ENCODE results near the gene LSAMP. TPM values are rescaled to one million over a fixed set of nuclear protein-coding genes. Genes with fewer than 3 reads are reported as not detected.

LSAMP gene
- total RNA-seq, 1 experiment from 2014 or later, result not detected

- in situ Hi-C loops (cut with HindIII; ENCODE audit: low pct_unique_long_range_greater_than_20kb, low sequenced_read_pairs), result no loop called here
- DNase-seq (ENCODE audit: low read depth), result no peak
Observed at GRCh38 chr3:115838786-115839185, 606.5 kb downstream of the LSAMP start.

- in situ Hi-C loops (cut with HindIII; ENCODE audit: low pct_unique_long_range_greater_than_20kb, low sequenced_read_pairs), result no loop called here
- no peak for DNase-seq (ENCODE audit: low read depth)
Observed at GRCh38 chr3:115836944-115837343, 608.3 kb downstream of the LSAMP start.

GRCh38 chr3:115835946-115836345 lies 609.3 kb downstream of the LSAMP start:
- in situ Hi-C loops (cut with HindIII; ENCODE audit: low pct_unique_long_range_greater_than_20kb, low sequenced_read_pairs), result no loop called here
- no peak for DNase-seq (ENCODE audit: low read depth)

- in situ Hi-C loops (cut with HindIII; ENCODE audit: low pct_unique_long_range_greater_than_20kb, low sequenced_read_pairs), result no loop called here
- DNase-seq (ENCODE audit: low read depth), result no peak
Observed at GRCh38 chr3:115834068-115834467, 611.2 kb downstream of the LSAMP start.

- in situ Hi-C loops (cut with HindIII; ENCODE audit: low pct_unique_long_range_greater_than_20kb, low sequenced_read_pairs), result no loop called here
Observed at GRCh38 chr3:115833074-115833473, 612.2 kb downstream of the LSAMP start.

GRCh38 chr3:115832265-115832664 lies 613.0 kb downstream of the LSAMP start:
- in situ Hi-C loops (cut with HindIII; ENCODE audit: low pct_unique_long_range_greater_than_20kb, low sequenced_read_pairs), result no loop called here
- DNase-seq (ENCODE audit: low read depth), result no peak

More at GRCh38 chr3:115833074-115833473, 612.2 kb downstream of the LSAMP start:
- DNase-seq (ENCODE audit: low read depth), result no peak

- no peak for DNase-seq (ENCODE audit: low read depth)
- in situ Hi-C loops (cut with HindIII; ENCODE audit: low pct_unique_long_range_greater_than_20kb, low sequenced_read_pairs), result no loop called here
Observed at GRCh38 chr3:115831864-115832263, 613.4 kb downstream of the LSAMP start.

- DNase-seq (ENCODE audit: low read depth), result no peak
- in situ Hi-C loops (cut with HindIII; ENCODE audit: low pct_unique_long_range_greater_than_20kb, low sequenced_read_pairs), result no loop called here
Observed at GRCh38 chr3:115830764-115831395, 614.4 kb downstream of the LSAMP start.

- in situ Hi-C loops (cut with HindIII; ENCODE audit: low pct_unique_long_range_greater_than_20kb, low sequenced_read_pairs), result no loop called here
- no peak for DNase-seq (ENCODE audit: low read depth)
Observed at GRCh38 chr3:115828401-115828800, 616.9 kb downstream of the LSAMP start.

- DNase-seq (ENCODE audit: low read depth), result no peak
- in situ Hi-C loops (cut with HindIII; ENCODE audit: low pct_unique_long_range_greater_than_20kb, low sequenced_read_pairs), result no loop called here
Observed at GRCh38 chr3:115827495-115827894, 617.8 kb downstream of the LSAMP start.

- DNase-seq (ENCODE audit: low read depth), result no peak
- in situ Hi-C loops (cut with HindIII; ENCODE audit: low pct_unique_long_range_greater_than_20kb, low sequenced_read_pairs), result no loop called here
Observed at GRCh38 chr3:115825046-115825445, 620.2 kb downstream of the LSAMP start.

GRCh38 chr3:115823083-115823482 lies 622.2 kb downstream of the LSAMP start:
- in situ Hi-C loops (cut with HindIII; ENCODE audit: low pct_unique_long_range_greater_than_20kb, low sequenced_read_pairs), result no loop called here
- no peak for DNase-seq (ENCODE audit: low read depth)

- in situ Hi-C loops (cut with HindIII; ENCODE audit: low pct_unique_long_range_greater_than_20kb, low sequenced_read_pairs), result no loop called here
- no peak for DNase-seq (ENCODE audit: low read depth)
Observed at GRCh38 chr3:115822579-115822978, 622.7 kb downstream of the LSAMP start.

- in situ Hi-C loops (cut with HindIII; ENCODE audit: low pct_unique_long_range_greater_than_20kb, low sequenced_read_pairs), result no loop called here
- DNase-seq (ENCODE audit: low read depth), result peak; percentile 62
Observed at GRCh38 chr3:115819785-115820384, 625.4 kb downstream of the LSAMP start.

- in situ Hi-C loops (cut with HindIII; ENCODE audit: low pct_unique_long_range_greater_than_20kb, low sequenced_read_pairs), result no loop called here
- peak; percentile 41 for DNase-seq (ENCODE audit: low read depth)
Observed at GRCh38 chr3:115814778-115815380, 630.4 kb downstream of the LSAMP start.

GRCh38 chr3:115814006-115814405 lies 631.3 kb downstream of the LSAMP start:
- in situ Hi-C loops (cut with HindIII; ENCODE audit: low pct_unique_long_range_greater_than_20kb, low sequenced_read_pairs), result no loop called here
- no peak for DNase-seq (ENCODE audit: low read depth)

- in situ Hi-C loops (cut with HindIII; ENCODE audit: low pct_unique_long_range_greater_than_20kb, low sequenced_read_pairs), result no loop called here
- no peak for DNase-seq (ENCODE audit: low read depth)
Observed at GRCh38 chr3:115808816-115809215, 636.5 kb downstream of the LSAMP start.

- in situ Hi-C loops (cut with HindIII; ENCODE audit: low pct_unique_long_range_greater_than_20kb, low sequenced_read_pairs), result no loop called here
- no peak for DNase-seq (ENCODE audit: low read depth)
Observed at GRCh38 chr3:115808244-115808643, 637.0 kb downstream of the LSAMP start.

GRCh38 chr3:115806501-115806900 lies 638.8 kb downstream of the LSAMP start:
- in situ Hi-C loops (cut with HindIII; ENCODE audit: low pct_unique_long_range_greater_than_20kb, low sequenced_read_pairs), result no loop called here
- no peak for DNase-seq (ENCODE audit: low read depth)

GRCh38 chr3:115805520-115805919 lies 639.8 kb downstream of the LSAMP start:
- in situ Hi-C loops (cut with HindIII; ENCODE audit: low pct_unique_long_range_greater_than_20kb, low sequenced_read_pairs), result no loop called here
- no peak for DNase-seq (ENCODE audit: low read depth)
